Omental fat pad (tissue), 4 donors: ENCODE results near the gene KRTCAP2. TPM values are rescaled to one million over a fixed set of nuclear protein-coding genes. Genes with fewer than 3 reads are reported as not detected.

Experiments used
- ATAC-seq: fragments of 150-250 bp; one replicate; pipeline ENCODE4 v1.9.1; 2016; ENCODE audit warnings: mild to moderate bottlenecking, moderate library complexity; ENCODE audit not compliant: low FRiP score
- DNase-seq: peaks from one replicate; pipeline ENCODE4 v3.0.0-alpha.2; 2019; ENCODE audit warnings: low spot score
- CTCF ChIP-seq, 3 donors: fragments of 450-650 bp; IDR thresholded peaks; one replicate each; pipeline ENCODE4 v1.5.1; 2016 to 2017; ENCODE audit warnings: antibody characterized with exemption in 3 of 3, mild to moderate bottlenecking in 3 of 3, moderate library complexity in 2 of 3
- total RNA-seq, 4 donors: library from RNA; depleted of rRNA; stranded (reverse); fragments of >200 nt; gene quantifications; one replicate each; pipeline ENCODE4 v1.1.0, GENCODE V29; 2016

The KRTCAP2 gene
- total RNA-seq, 4 donors from 2014 or later: 77.9 to 171 (median 99.7) TPM

DNA sequence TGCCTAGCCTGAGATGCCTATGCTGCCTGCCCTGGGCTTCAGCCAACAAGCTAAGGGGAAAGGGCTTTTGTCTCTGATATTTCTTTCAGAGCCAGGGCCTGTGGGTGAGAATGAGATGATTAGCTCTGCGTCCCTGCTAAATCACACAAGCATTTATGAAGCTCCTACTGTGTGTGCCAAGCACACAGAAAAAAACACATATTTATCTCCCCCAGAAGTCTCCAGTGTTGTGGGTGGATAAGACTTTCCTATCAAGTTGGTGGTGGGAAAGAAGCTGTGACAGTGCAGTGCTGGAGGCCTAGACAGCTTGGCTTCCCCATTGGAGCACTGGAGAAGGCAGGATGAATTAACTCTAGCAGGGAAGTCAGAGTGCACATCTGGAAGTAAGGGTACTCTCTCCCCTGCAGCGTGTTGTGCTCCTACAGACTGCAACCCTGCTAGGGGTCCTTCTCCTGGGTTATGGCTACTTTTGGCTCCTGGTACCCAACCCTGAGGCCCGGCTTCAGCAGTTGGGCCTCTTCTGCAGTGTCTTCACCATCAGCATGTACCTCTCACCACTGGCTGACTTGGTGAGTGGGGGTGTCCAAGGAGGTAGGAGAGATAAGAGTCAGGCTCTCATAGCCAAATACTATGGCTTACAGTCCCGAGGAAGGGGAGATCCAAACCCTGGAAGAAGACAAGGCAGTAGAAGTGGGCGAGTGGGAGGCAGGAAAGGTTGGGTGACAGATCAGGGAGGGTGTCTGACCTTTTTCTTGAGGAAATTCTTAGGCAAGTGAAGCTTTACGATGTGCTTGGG, 35.8 kb downstream of the KRTCAP2 start:
- ATAC-seq (no peak), DNase-seq (no peak)
- no peak for TF ChIP-seq CTCF (IDR thresholded peaks at IDR 0.05)

GRCh38 chr1:155136748-155137147, 36.4 kb downstream of the KRTCAP2 start:
- ATAC-seq: no peak
- TF ChIP-seq CTCF (IDR thresholded peaks at IDR 0.05): no peak
- no peak for DNase-seq

- ATAC-seq: peak; percentile 86
- TF ChIP-seq CTCF (IDR thresholded peaks at IDR 0.05): no peak
- DNase-seq: peak; percentile 83
Observed at GRCh38 chr1:155135415-155136028, 37.6 kb downstream of the KRTCAP2 start, which contains the start of gene SLC50A1. SLC50A1 (plus strand) TSS chr1:155135852; CDS start chr1:155135912, 60 bp downstream.

DNA sequence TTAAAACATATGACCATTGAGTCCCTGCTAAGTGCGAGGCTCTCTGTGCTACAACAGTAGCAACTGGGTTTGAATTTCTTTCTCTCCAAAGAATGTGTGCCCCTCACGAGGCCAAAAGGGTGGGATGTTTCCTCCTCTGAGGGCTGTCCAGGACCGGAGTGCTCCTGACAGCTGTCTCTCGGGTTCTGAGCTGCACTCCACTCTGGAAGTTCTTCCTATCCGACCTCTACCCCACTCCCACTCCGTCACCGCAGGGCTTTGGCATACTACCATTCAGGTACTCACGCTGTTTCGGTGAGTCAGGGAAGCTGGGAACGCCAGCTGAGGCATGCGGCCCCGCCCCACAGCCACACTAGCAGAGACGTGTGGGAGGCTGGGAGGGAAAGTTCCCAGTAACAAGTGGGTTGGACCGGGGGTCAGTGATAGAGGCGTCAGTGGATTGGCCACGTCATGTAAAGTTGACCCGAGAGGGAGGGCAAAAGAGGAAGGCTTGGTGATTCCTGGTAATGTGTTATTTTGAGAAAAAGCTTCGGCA, 38.2 kb downstream of the KRTCAP2 start:
- ATAC-seq: peak; percentile 91
- no peak for TF ChIP-seq CTCF (IDR thresholded peaks at IDR 0.05)
- peak; percentile 91 for DNase-seq

DNA sequence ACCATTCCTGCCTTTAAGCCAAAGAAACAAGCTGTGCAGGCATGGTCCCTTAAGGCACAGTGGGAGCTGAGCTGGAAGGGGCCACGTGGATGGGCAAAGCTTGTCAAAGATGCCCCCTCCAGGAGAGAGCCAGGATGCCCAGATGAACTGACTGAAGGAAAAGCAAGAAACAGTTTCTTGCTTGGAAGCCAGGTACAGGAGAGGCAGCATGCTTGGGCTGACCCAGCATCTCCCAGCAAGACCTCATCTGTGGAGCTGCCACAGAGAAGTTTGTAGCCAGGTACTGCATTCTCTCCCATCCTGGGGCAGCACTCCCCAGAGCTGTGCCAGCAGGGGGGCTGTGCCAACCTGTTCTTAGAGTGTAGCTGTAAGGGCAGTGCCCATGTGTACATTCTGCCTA, 38.8 kb downstream of the KRTCAP2 start:
- DNase-seq (no peak), ATAC-seq (no peak)
- no peak for TF ChIP-seq CTCF (IDR thresholded peaks at IDR 0.05)

- TF ChIP-seq CTCF (IDR thresholded peaks at IDR 0.05): no peak
- no peak for DNase-seq
- no peak for ATAC-seq
Observed at GRCh38 chr1:155133799-155134281, 39.3 kb downstream of the KRTCAP2 start.
